ENCODE data around the gene POTEG. TPM values are rescaled to one million over a fixed set of nuclear protein-coding genes. Genes with fewer than 3 reads are reported as not detected.
"Not testable (repeated sequence)": the region's sequence is repeated elsewhere in the genome, so short reads cannot be mapped to it uniquely, and the experiment has no call there.

POTEG gene
- total RNA-seq, 1 donor from 2014 or later: not detected

- H3K4me3 ChIP-seq; H3K27ac ChIP-seq (replicated peaks); H3K27me3 ChIP-seq (ENCODE audit: low read depth); intact Hi-C loops (cut with micrococcal nuclease); DNase-seq; H3K4me1 ChIP-seq; H3K9me3 ChIP-seq (replicated peaks); H3K36me3 ChIP-seq: not testable (repeated sequence)
These were observed 39.4 kb downstream of the POTEG start for GRCh38 chr14:19394727-19395126.

GRCh38 chr14:19390230-19390629 is 43.9 kb downstream of the POTEG start:
- DNase-seq; H3K27ac ChIP-seq (replicated peaks); H3K36me3 ChIP-seq; intact Hi-C loops (cut with micrococcal nuclease); H3K27me3 ChIP-seq (ENCODE audit: low read depth); H3K4me1 ChIP-seq; H3K4me3 ChIP-seq; H3K9me3 ChIP-seq (replicated peaks): not testable (repeated sequence)

GRCh38 chr14:19388741-19389140 is 45.4 kb downstream of the POTEG start:
- H3K4me3 ChIP-seq; H3K36me3 ChIP-seq; H3K9me3 ChIP-seq (replicated peaks); DNase-seq; intact Hi-C loops (cut with micrococcal nuclease); H3K27ac ChIP-seq (replicated peaks); H3K4me1 ChIP-seq; H3K27me3 ChIP-seq (ENCODE audit: low read depth): not testable (repeated sequence)

- H3K9me3 ChIP-seq (replicated peaks); H3K27ac ChIP-seq (replicated peaks); intact Hi-C loops (cut with micrococcal nuclease); DNase-seq; H3K4me1 ChIP-seq; H3K4me3 ChIP-seq; H3K36me3 ChIP-seq; H3K27me3 ChIP-seq (ENCODE audit: low read depth): not testable (repeated sequence)
These were observed 47.1 kb downstream of the POTEG start for GRCh38 chr14:19386996-19387395.

- DNase-seq; H3K27me3 ChIP-seq (ENCODE audit: low read depth); H3K4me3 ChIP-seq; H3K4me1 ChIP-seq; H3K27ac ChIP-seq (replicated peaks); intact Hi-C loops (cut with micrococcal nuclease); H3K36me3 ChIP-seq; H3K9me3 ChIP-seq (replicated peaks): not testable (repeated sequence)
These were observed 47.8 kb downstream of the POTEG start for GRCh38 chr14:19386309-19386708.

- DNase-seq; H3K36me3 ChIP-seq; H3K27me3 ChIP-seq (ENCODE audit: low read depth); H3K27ac ChIP-seq (replicated peaks); H3K4me3 ChIP-seq; H3K4me1 ChIP-seq; intact Hi-C loops (cut with micrococcal nuclease): not testable (repeated sequence)
- peaks cover 11% of the 10 kb centered on the region for H3K9me3 ChIP-seq (replicated peaks)
These were observed 49.9 kb downstream of the POTEG start for GRCh38 chr14:19384088-19384781.

- H3K36me3 ChIP-seq; intact Hi-C loops (cut with micrococcal nuclease); H3K4me1 ChIP-seq; H3K27ac ChIP-seq (replicated peaks); H3K27me3 ChIP-seq (ENCODE audit: low read depth); DNase-seq; H3K4me3 ChIP-seq: not testable (repeated sequence)
- H3K9me3 ChIP-seq (replicated peaks): peaks cover 11% of the 10 kb centered on the region
These were observed 51.0 kb downstream of the POTEG start for GRCh38 chr14:19383008-19383584.

- DNase-seq; H3K4me1 ChIP-seq; H3K27me3 ChIP-seq (ENCODE audit: low read depth); H3K27ac ChIP-seq (replicated peaks); intact Hi-C loops (cut with micrococcal nuclease); H3K36me3 ChIP-seq; H3K4me3 ChIP-seq: not testable (repeated sequence)
- peaks cover 11% of the 10 kb centered on the region for H3K9me3 ChIP-seq (replicated peaks)
These were observed 54.0 kb downstream of the POTEG start for GRCh38 chr14:19380137-19380536.

GRCh38 chr14:19374451-19374903 is 59.7 kb downstream of the POTEG start:
- H3K4me3 ChIP-seq; H3K27ac ChIP-seq (replicated peaks); H3K27me3 ChIP-seq (ENCODE audit: low read depth); H3K36me3 ChIP-seq; H3K4me1 ChIP-seq; intact Hi-C loops (cut with micrococcal nuclease); H3K9me3 ChIP-seq (replicated peaks); DNase-seq: not testable (repeated sequence)

- DNase-seq; H3K27me3 ChIP-seq (ENCODE audit: low read depth); H3K4me3 ChIP-seq; H3K9me3 ChIP-seq (replicated peaks); H3K4me1 ChIP-seq; H3K36me3 ChIP-seq; intact Hi-C loops (cut with micrococcal nuclease); H3K27ac ChIP-seq (replicated peaks): not testable (repeated sequence)
These were observed 61.2 kb downstream of the POTEG start for GRCh38 chr14:19372813-19373500.

GRCh38 chr14:19371767-19372166 is 62.4 kb downstream of the POTEG start:
- DNase-seq; H3K4me1 ChIP-seq; H3K4me3 ChIP-seq; intact Hi-C loops (cut with micrococcal nuclease); H3K27me3 ChIP-seq (ENCODE audit: low read depth); H3K27ac ChIP-seq (replicated peaks); H3K9me3 ChIP-seq (replicated peaks); H3K36me3 ChIP-seq: not testable (repeated sequence)

- DNase-seq; H3K36me3 ChIP-seq; H3K4me3 ChIP-seq; H3K27ac ChIP-seq (replicated peaks); H3K4me1 ChIP-seq; H3K27me3 ChIP-seq (ENCODE audit: low read depth); intact Hi-C loops (cut with micrococcal nuclease); H3K9me3 ChIP-seq (replicated peaks): not testable (repeated sequence)
These were observed 71.3 kb downstream of the POTEG start for GRCh38 chr14:19362803-19363202.

GRCh38 chr14:19362323-19362722 is 71.8 kb downstream of the POTEG start:
- H3K27me3 ChIP-seq (ENCODE audit: low read depth); intact Hi-C loops (cut with micrococcal nuclease); H3K9me3 ChIP-seq (replicated peaks); H3K4me3 ChIP-seq; DNase-seq; H3K4me1 ChIP-seq; H3K36me3 ChIP-seq; H3K27ac ChIP-seq (replicated peaks): not testable (repeated sequence)
